ENCODE measurements around the gene PSMF1. TPM values are rescaled to one million over a fixed set of nuclear protein-coding genes. Genes with fewer than 3 reads are reported as not detected.

PSMF1 gene
- total RNA-seq, 1 experiment from 2014 or later: 90.8 TPM

- H3K4me2 ChIP-seq (ENCODE audit: insufficient read depth, insufficient read length, low read length): no peak overlapping the region
- H3K14ac ChIP-seq (ENCODE audit: insufficient read depth, low read length): no peak overlapping the region
- no peak overlapping the region for H2BK20ac ChIP-seq (ENCODE audit: low read depth, low read length, poor library complexity, severe bottlenecking)
- no peak overlapping the region for H3T11ph ChIP-seq (ENCODE audit: low read length)
- no peak overlapping the region for H2AFZ ChIP-seq (ENCODE audit: low read length)
- Mint-ChIP-seq H3K9me3 (no peaks in the 10 kb centered on the region), H3K27ac (no peak overlapping the region), H3K4me1 (no peaks in the 10 kb centered on the region), H3K36me3 (ENCODE audit: insufficient read depth in 1 of 3, low read depth in 3 of 3) (peaks cover 22 to 70% (median 66%) of the 10 kb centered on the region in 3 experiments; a peak in 6 of 7 replicates), H3K27me3 (ENCODE audit: low read depth) (no peaks in the 10 kb centered on the region), H3K4me3 (no peak overlapping the region)
- no peak for DNase-seq
- no peak overlapping the region for H3K27ac ChIP-seq (ENCODE audit: insufficient read length, low read depth, low read length)
- no peak overlapping the region for H4K8ac ChIP-seq (replicated peaks; ENCODE audit: insufficient read length, low read depth, low read length)
- H4K91ac ChIP-seq (ENCODE audit: insufficient read length, low read depth, low read length): no peak overlapping the region
- H2BK120ac ChIP-seq (ENCODE audit: low read depth, low read length, poor library complexity, severe bottlenecking): no peak overlapping the region
- H4K5ac ChIP-seq (ENCODE audit: insufficient read length, low read depth, low read length): no peak overlapping the region
- no peak overlapping the region for H3K18ac ChIP-seq (ENCODE audit: insufficient read length, low read depth, low read length)
- H3K23me2 ChIP-seq (ENCODE audit: insufficient read length, low read depth, low read length, poor library complexity, severe bottlenecking): no peaks in the 10 kb centered on the region
- H3K9me3 ChIP-seq (ENCODE audit: control insufficient read depth, low read depth, low read length): no peaks in the 10 kb centered on the region
- no peak overlapping the region for H2AK5ac ChIP-seq (ENCODE audit: insufficient read length, low read length)
- no peaks in the 10 kb centered on the region for H4K20me1 ChIP-seq (ENCODE audit: control insufficient read depth, insufficient read depth, insufficient read length)
- no peaks in the 10 kb centered on the region for H3K4me1 ChIP-seq (ENCODE audit: insufficient read depth, low read length)
- H2BK5ac ChIP-seq (ENCODE audit: insufficient read length, low read length): no peak overlapping the region
- no peak for TF ChIP-seq CTCF (conservative IDR thresholded peaks at IDR 0.05)
- H3K79me1 ChIP-seq (ENCODE audit: insufficient read depth, low read depth, low read length, poor library complexity, severe bottlenecking): no peaks in the 10 kb centered on the region
- H3K79me2 ChIP-seq (ENCODE audit: insufficient read depth, low read length): no peaks in the 10 kb centered on the region; the same call in 1 of the 2 replicates
- H2BK12ac ChIP-seq (ENCODE audit: insufficient read length, low read depth, low read length): no peak overlapping the region
- no peak overlapping the region for H3K9ac ChIP-seq (ENCODE audit: extremely low read depth, insufficient read length, low read length)
- no peak overlapping the region for H3K4ac ChIP-seq (ENCODE audit: low read depth, low read length)
- no peaks in the 10 kb centered on the region; the same call in 1 of the 2 replicates for H3K27me3 ChIP-seq (ENCODE audit: insufficient read depth, low read length)
- no peak overlapping the region for H2BK15ac ChIP-seq (ENCODE audit: low read depth, low read length)
- no CpG with 5 or more reads among the region's 6 CpGs for WGBS (ENCODE audit: extremely low coverage, insufficient read length, low lambda C conversion rate)
- no peak overlapping the region for H3K56ac ChIP-seq (ENCODE audit: insufficient read length, low read depth, low read length)
- H3K23ac ChIP-seq (ENCODE audit: insufficient read length, low read depth, low read length): no peak overlapping the region
Observed at GRCh38 chr20:1163105-1163504, 44.7 kb downstream of the PSMF1 start.
